GM23338 (cell line): ENCODE results near the gene LXN. TPM values are rescaled to one million over a fixed set of nuclear protein-coding genes. Genes with fewer than 3 reads are reported as not detected.

ENCODE experiments used
- ATAC-seq: fragments of 200-7000 bp; cut with Tn5 transposase; 3 replicates; pipeline ENCODE4 v1.9.1; 2020
- DNase-seq: peaks from one replicate; pipeline ENCODE4 v3.0.0-alpha.2; 2015; ENCODE audit warnings: low spot score
- H2AFZ ChIP-seq: fragments of 200-600 bp; sonication (generic); 2 replicates; pipeline ENCODE4 v1.8.0; 2016; ENCODE audit warnings: antibody characterized with exemption, mild to moderate bottlenecking, moderate library complexity
- H3F3A ChIP-seq: fragments of 200-600 bp; sonication (generic); replicated peaks from 2 replicates; pipeline ENCODE4 v1.8.0; 2017; ENCODE audit warnings: antibody characterized with exemption, mixed run types, low read depth
- H3K27ac ChIP-seq: fragments of 200-600 bp; sonication (generic); 2 replicates; pipeline ENCODE4 v1.6.1; 2016; ENCODE audit warnings: low read depth
- H3K27me3 ChIP-seq: fragments of 200-600 bp; sonication (generic); 2 replicates; pipeline ENCODE4 v1.8.0; 2016; ENCODE audit warnings: mild to moderate bottlenecking, mixed run types, moderate library complexity; ENCODE audit not compliant: insufficient read depth
- H3K36me3 ChIP-seq: fragments of 200-600 bp; sonication (generic); 2 replicates; pipeline ENCODE4 v1.8.0; 2016; ENCODE audit warnings: mild to moderate bottlenecking; ENCODE audit not compliant: insufficient read depth
- H3K4me1 ChIP-seq: fragments of 200-600 bp; sonication (generic); 2 replicates; pipeline ENCODE4 v1.8.0; 2016; ENCODE audit warnings: mild to moderate bottlenecking, moderate library complexity; ENCODE audit not compliant: insufficient read depth
- H3K4me2 ChIP-seq: fragments of 200-600 bp; sonication (generic); 2 replicates; pipeline ENCODE4 v1.7.1; 2017; ENCODE audit warnings: mixed run types
- H3K4me3 ChIP-seq: fragments of 200-600 bp; sonication (generic); 2 replicates; pipeline ENCODE4 v1.6.1; 2016; ENCODE audit warnings: mixed run types
- H3K79me2 ChIP-seq: fragments of 200-600 bp; sonication (generic); replicated peaks from 2 replicates; pipeline ENCODE4 v1.8.0; 2017; ENCODE audit warnings: mild to moderate bottlenecking; ENCODE audit not compliant: insufficient read depth
- H3K9me2 ChIP-seq: fragments of 200-600 bp; sonication (generic); 2 replicates; pipeline ENCODE4 v1.8.0; 2017; ENCODE audit not compliant: insufficient read depth
- H4K20me1 ChIP-seq: fragments of 200-600 bp; sonication (generic); replicated peaks from 2 replicates; pipeline ENCODE4 v1.8.0; 2017; ENCODE audit warnings: mild to moderate bottlenecking; ENCODE audit not compliant: insufficient read depth
- H3K27ac Mint-ChIP-seq: 2 replicates; pipeline ENCODE4 v1.8.0; 2020; ENCODE audit warnings: inconsistent platforms, mild to moderate bottlenecking, moderate library complexity, mixed read lengths
- H3K27me3 Mint-ChIP-seq: 3 replicates; pipeline ENCODE4 v1.8.0; 2022; ENCODE audit warnings: low read depth, mild to moderate bottlenecking, moderate library complexity, mixed read lengths, inconsistent platforms; ENCODE audit not compliant: insufficient read depth, poor library complexity
- H3K36me3 Mint-ChIP-seq: 3 replicates; pipeline ENCODE4 v1.8.0; 2021; ENCODE audit warnings: low read depth, mild to moderate bottlenecking, inconsistent platforms, moderate library complexity, mixed read lengths
- H3K4me1 Mint-ChIP-seq: 3 replicates; pipeline ENCODE4 v1.8.0; 2020; ENCODE audit warnings: mild to moderate bottlenecking, inconsistent platforms, mixed read lengths
- H3K4me3 Mint-ChIP-seq: 3 replicates; pipeline ENCODE4 v1.8.0; 2021; ENCODE audit warnings: moderate library complexity, mild to moderate bottlenecking, inconsistent platforms, mixed read lengths
- H3K9me3 Mint-ChIP-seq: 3 replicates; pipeline ENCODE4 v1.8.0; 2020; ENCODE audit warnings: moderate library complexity, mild to moderate bottlenecking, inconsistent platforms, mixed read lengths
- EZH2 ChIP-seq: fragments of 200-600 bp; sonication (generic); IDR thresholded peaks from one replicate; pipeline ENCODE4 v1.8.0; 2017; ENCODE audit warnings: antibody characterized with exemption, mild to moderate bottlenecking, low read depth; ENCODE audit not compliant: unreplicated experiment
- EZH2phosphoT487 ChIP-seq: fragments of 200-600 bp; sonication (generic); IDR thresholded peaks from one replicate; pipeline ENCODE4 v1.8.1; 2018; ENCODE audit warnings: antibody characterized with exemption; ENCODE audit not compliant: unreplicated experiment
- JUNB ChIP-seq: IDR thresholded peaks from one replicate; pipeline ENCODE4 v1.6.1; 2016; ENCODE audit warnings: antibody characterized with exemption; ENCODE audit not compliant: unreplicated experiment
- NANOG ChIP-seq: IDR thresholded peaks from 2 replicates; pipeline ENCODE4 v1.6.1; 2016; ENCODE audit warnings: antibody characterized with exemption, borderline replicate concordance
- POLR2AphosphoS5 ChIP-seq: IDR thresholded peaks from 2 replicates; pipeline ENCODE4 v1.6.1; 2016; ENCODE audit warnings: antibody characterized with exemption, low read depth
- ZNF114 ChIP-seq: fragments of 250-450 bp; sonication (Bioruptor Pico); IDR thresholded peaks from 2 replicates; pipeline ENCODE4 v1.5.0; 2020; ENCODE audit warnings: mild to moderate bottlenecking, moderate library complexity
- ZNF331 ChIP-seq: fragments of 250-450 bp; sonication (Bioruptor Pico); IDR thresholded peaks from 2 replicates; pipeline ENCODE4 v1.5.0; 2020; ENCODE audit warnings: low read depth, mild to moderate bottlenecking, moderate library complexity
- polyA plus RNA-seq: library from polyadenylated mRNA; unstranded; fragments of >200 nt; fragmentation: Nextera tagmentation; extraction: Ambion mirVana; gene quantifications from 2 replicates; pipeline ENCODE4 v1.2.1, GENCODE V29; 2016
- total RNA-seq: library from RNA; depleted of rRNA; stranded (reverse); fragments of >200 nt; shearing (Covaris generic); gene quantifications from 2 replicates; pipeline ENCODE4 v1.2.3, GENCODE V29; 2014
- TF ChIP-seq, protein P1 (sequence below): IDR thresholded peaks from one replicate; pipeline ENCODE4 v1.6.1; 2018; ENCODE audit warnings: antibody characterized with exemption; ENCODE audit not compliant: unreplicated experiment
- TF ChIP-seq, protein P2 (sequence below), 2 experiments: fragments of 200-600 bp in 1 of 2; sonication (generic) in 1 of 2; conservative IDR thresholded peaks; 2 replicates each; pipeline versions ENCODE4 v1.5.1 to v1.6.1; 2016 to 2017; ENCODE audit warnings: antibody characterized with exemption in 2 of 2, low read depth in 2 of 2, mild to moderate bottlenecking in 2 of 2, moderate library complexity in 1 of 2
- TF ChIP-seq, protein P3 (sequence below): IDR thresholded peaks from 2 replicates; pipeline ENCODE4 v1.6.1; 2016; ENCODE audit warnings: antibody characterized with exemption

Gene LXN
- total and polyA plus RNA-seq, 2 experiments from 2014 or later, result 5.6 to 10.0 TPM

DNA sequence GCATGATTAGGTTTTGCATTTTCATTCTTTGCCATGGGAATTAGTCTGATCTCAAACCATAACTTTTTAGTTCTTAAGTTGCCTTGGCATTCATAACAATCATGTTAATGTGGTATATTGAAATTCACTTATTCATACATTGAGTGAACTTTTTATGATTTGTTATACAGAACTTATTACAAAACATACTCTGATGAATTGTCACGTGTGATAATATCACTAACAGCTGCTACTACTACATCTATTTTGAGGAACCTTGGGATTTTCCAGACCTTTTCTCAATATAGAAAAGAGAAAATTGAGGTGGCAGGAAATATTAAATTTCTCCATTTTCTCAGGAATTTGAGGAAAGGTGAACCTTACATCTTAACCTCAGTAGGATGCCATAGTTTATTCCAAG, 9.2 kb downstream of the LXN start:
- H3K4me2 ChIP-seq, result no peak overlapping the region
- H3K27me3 ChIP-seq, result no peaks in the 10 kb centered on the region
- ATAC-seq (no peak), DNase-seq (no peak)
- peaks cover 26% of the 10 kb centered on the region; the same call in 2 of the 3 replicates for H3K36me3 Mint-ChIP-seq
- no peaks in the 10 kb centered on the region for H3K4me1 ChIP-seq
- no peaks in the 10 kb centered on the region for H3K27me3 Mint-ChIP-seq
- no peak overlapping the region for H2AFZ ChIP-seq
- H3K9me2 ChIP-seq, result no peaks in the 10 kb centered on the region
- H3K79me2 ChIP-seq, result no peaks in the 10 kb centered on the region
- TF ChIP-seq NANOG, result no peak
- TF ChIP-seq JUNB, result no peak
- no peak for TF ChIP-seq EZH2
- no peak overlapping the region for H3K27ac ChIP-seq
- H3K4me1 Mint-ChIP-seq, result no peaks in the 10 kb centered on the region
- H3K4me3 Mint-ChIP-seq, result no peak overlapping the region
- no peak overlapping the region for H3K4me3 ChIP-seq
- H3K27ac Mint-ChIP-seq, result no peak overlapping the region
- no peaks in the 10 kb centered on the region for H4K20me1 ChIP-seq
- no peaks in the 10 kb centered on the region for H3F3A ChIP-seq
- peaks cover 36% of the 10 kb centered on the region for H3K36me3 ChIP-seq
- no peaks in the 10 kb centered on the region for H3K9me3 Mint-ChIP-seq

DNA sequence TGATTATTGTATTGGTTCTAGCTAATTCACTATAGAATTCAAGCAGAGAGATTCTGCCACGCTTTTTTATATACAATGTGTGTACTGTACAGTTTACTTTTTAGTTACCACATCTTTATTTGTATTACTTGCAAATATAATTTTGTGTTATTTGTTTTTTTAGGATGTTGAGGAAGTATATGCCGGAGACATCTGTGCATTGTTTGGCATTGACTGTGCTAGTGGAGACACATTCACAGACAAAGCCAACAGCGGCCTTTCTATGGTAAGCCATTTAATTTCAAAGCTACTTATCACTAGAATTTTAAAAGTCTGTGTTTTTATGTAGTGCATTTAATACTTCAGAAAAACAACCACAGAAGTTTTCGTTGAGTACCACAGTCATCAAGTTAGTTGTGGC, 11.7 kb downstream of the LXN start:
- no peaks in the 10 kb centered on the region for H3K9me3 Mint-ChIP-seq

DNA sequence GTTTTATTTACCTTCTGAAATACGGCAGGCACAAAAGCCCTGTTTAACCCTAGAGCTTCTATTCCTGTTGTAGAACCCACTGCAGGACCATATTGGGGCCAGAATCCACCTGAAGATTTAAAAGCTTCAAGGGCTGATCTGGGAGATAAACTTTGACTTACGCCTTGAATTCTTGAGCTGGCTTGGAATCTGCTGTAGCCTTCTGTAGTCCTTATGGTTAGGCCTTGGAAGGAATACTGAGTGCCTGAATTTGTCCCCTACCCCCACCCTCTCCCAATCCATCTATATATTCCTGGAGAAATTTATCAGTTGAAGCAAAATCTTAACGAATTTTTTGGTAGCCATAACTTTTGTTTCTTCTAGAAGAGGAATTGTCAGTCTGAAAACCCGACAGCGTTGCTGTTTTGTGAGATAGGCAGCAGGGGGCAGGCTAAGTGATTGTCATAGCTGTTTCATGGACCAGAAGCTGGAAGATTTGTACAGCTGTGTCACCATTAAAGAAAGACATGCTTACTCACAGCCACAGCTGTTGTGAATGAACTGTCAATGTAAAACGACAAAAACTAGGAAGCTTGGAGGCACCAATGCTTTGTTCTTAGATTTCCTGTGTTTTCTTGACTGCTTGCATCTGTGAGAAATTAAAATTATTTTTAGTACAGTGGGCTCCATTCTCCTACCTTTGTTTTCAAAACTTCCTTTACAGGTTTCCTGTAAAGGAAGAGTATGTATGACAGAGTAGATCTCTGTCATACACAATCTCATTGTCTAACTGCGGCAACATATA, 12.8 kb downstream of the LXN start:
- H3K27ac ChIP-seq, result peak overlapping the region; percentile 21; the same call in 1 of the 2 replicates
- Mint-ChIP-seq H3K27me3 (no peaks in the 10 kb centered on the region), H3K4me1 (no peaks in the 10 kb centered on the region), H3K27ac (no peak overlapping the region), H3K9me3 (no peaks in the 10 kb centered on the region), H3K4me3 (no peak overlapping the region), H3K36me3 (peaks cover 27% of the 10 kb centered on the region; the same call in 2 of the 3 replicates)
- H3K79me2 ChIP-seq, result no peaks in the 10 kb centered on the region
- DNase-seq, result peak; percentile 68
- no peaks in the 10 kb centered on the region; the same call in 1 of the 2 replicates for H4K20me1 ChIP-seq
- H3F3A ChIP-seq, result no peaks in the 10 kb centered on the region
- no peak; the same call in 2 of the 3 replicates for ATAC-seq
- no peaks in the 10 kb centered on the region for H3K9me2 ChIP-seq
- H3K36me3 ChIP-seq, result peaks cover 34% of the 10 kb centered on the region
- no peaks in the 10 kb centered on the region for H3K4me1 ChIP-seq
- no peak overlapping the region for H3K4me3 ChIP-seq
- H3K4me2 ChIP-seq, result no peak overlapping the region
- no peak overlapping the region for H2AFZ ChIP-seq
- no peaks in the 10 kb centered on the region for H3K27me3 ChIP-seq
- TF ChIP-seq, protein P1, sequence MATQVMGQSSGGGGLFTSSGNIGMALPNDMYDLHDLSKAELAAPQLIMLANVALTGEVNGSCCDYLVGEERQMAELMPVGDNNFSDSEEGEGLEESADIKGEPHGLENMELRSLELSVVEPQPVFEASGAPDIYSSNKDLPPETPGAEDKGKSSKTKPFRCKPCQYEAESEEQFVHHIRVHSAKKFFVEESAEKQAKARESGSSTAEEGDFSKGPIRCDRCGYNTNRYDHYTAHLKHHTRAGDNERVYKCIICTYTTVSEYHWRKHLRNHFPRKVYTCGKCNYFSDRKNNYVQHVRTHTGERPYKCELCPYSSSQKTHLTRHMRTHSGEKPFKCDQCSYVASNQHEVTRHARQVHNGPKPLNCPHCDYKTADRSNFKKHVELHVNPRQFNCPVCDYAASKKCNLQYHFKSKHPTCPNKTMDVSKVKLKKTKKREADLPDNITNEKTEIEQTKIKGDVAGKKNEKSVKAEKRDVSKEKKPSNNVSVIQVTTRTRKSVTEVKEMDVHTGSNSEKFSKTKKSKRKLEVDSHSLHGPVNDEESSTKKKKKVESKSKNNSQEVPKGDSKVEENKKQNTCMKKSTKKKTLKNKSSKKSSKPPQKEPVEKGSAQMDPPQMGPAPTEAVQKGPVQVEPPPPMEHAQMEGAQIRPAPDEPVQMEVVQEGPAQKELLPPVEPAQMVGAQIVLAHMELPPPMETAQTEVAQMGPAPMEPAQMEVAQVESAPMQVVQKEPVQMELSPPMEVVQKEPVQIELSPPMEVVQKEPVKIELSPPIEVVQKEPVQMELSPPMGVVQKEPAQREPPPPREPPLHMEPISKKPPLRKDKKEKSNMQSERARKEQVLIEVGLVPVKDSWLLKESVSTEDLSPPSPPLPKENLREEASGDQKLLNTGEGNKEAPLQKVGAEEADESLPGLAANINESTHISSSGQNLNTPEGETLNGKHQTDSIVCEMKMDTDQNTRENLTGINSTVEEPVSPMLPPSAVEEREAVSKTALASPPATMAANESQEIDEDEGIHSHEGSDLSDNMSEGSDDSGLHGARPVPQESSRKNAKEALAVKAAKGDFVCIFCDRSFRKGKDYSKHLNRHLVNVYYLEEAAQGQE, result no peak
- TF ChIP-seq ZNF331 (no peak), ZNF114 (CRISPR knock-in tag) (no peak), NANOG (no peak), JUNB (no peak), EZH2phosphoT487 (no peak)
- TF ChIP-seq, protein P2, sequence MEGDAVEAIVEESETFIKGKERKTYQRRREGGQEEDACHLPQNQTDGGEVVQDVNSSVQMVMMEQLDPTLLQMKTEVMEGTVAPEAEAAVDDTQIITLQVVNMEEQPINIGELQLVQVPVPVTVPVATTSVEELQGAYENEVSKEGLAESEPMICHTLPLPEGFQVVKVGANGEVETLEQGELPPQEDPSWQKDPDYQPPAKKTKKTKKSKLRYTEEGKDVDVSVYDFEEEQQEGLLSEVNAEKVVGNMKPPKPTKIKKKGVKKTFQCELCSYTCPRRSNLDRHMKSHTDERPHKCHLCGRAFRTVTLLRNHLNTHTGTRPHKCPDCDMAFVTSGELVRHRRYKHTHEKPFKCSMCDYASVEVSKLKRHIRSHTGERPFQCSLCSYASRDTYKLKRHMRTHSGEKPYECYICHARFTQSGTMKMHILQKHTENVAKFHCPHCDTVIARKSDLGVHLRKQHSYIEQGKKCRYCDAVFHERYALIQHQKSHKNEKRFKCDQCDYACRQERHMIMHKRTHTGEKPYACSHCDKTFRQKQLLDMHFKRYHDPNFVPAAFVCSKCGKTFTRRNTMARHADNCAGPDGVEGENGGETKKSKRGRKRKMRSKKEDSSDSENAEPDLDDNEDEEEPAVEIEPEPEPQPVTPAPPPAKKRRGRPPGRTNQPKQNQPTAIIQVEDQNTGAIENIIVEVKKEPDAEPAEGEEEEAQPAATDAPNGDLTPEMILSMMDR (conservative IDR thresholded peaks at IDR 0.05; ENCODE audit: low read depth in 2 of 2), result peak; percentile 72 to 77
- TF ChIP-seq, protein P3, sequence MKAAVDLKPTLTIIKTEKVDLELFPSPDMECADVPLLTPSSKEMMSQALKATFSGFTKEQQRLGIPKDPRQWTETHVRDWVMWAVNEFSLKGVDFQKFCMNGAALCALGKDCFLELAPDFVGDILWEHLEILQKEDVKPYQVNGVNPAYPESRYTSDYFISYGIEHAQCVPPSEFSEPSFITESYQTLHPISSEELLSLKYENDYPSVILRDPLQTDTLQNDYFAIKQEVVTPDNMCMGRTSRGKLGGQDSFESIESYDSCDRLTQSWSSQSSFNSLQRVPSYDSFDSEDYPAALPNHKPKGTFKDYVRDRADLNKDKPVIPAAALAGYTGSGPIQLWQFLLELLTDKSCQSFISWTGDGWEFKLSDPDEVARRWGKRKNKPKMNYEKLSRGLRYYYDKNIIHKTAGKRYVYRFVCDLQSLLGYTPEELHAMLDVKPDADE, result no peak

More for the DNA sequence above, 11.7 kb downstream of the LXN start:
- Histone ChIP-seq H3K36me3 (peaks cover 27% of the 10 kb centered on the region), H2AFZ (no peak overlapping the region), H3K4me2 (no peak overlapping the region), H3K27me3 (no peaks in the 10 kb centered on the region), H3K27ac (no peak overlapping the region), H3F3A (no peaks in the 10 kb centered on the region), H3K4me3 (no peak overlapping the region), H3K9me2 (no peaks in the 10 kb centered on the region), H3K4me1 (no peaks in the 10 kb centered on the region), H4K20me1 (no peaks in the 10 kb centered on the region; the same call in 1 of the 2 replicates), H3K79me2 (no peaks in the 10 kb centered on the region)
- no peaks in the 10 kb centered on the region for H3K27me3 Mint-ChIP-seq
- H3K36me3 Mint-ChIP-seq, result peaks cover 28% of the 10 kb centered on the region; the same call in 2 of the 3 replicates
- no peak overlapping the region for H3K4me3 Mint-ChIP-seq
- DNase-seq, result no peak
- H3K27ac Mint-ChIP-seq, result no peak overlapping the region
- no peaks in the 10 kb centered on the region for H3K4me1 Mint-ChIP-seq
- ATAC-seq, result no peak
- no peak for TF ChIP-seq POLR2AphosphoS5
- TF ChIP-seq ZNF331, result no peak
- no peak for TF ChIP-seq JUNB
